Esophagus squamous epithelium (tissue), 5 donors: ENCODE results near the gene TGFB1I1. TPM values are rescaled to one million over a fixed set of nuclear protein-coding genes. Genes with fewer than 3 reads are reported as not detected.

Experiments
- DNase-seq: peaks from one replicate; lab custom pipeline; 2025; lab: John Stamatoyannopoulos, UW
- H3K27ac ChIP-seq, 4 donors: fragments of 200-600 bp; sonication (generic); one replicate each; pipeline ENCODE4 v1.5.1; 2016 to 2019; ENCODE audit warnings: mild to moderate bottlenecking in 1 of 4
- H3K27me3 ChIP-seq, 4 donors: fragments of 200-600 bp; sonication (generic); 1 replicate in 3 of 4; 2 replicates in 1 of 4; pipeline versions ENCODE4 v1.5.1 to v1.6.0; 2017 to 2021; ENCODE audit warnings: antibody characterized with exemption in 1 of 4
- H3K36me3 ChIP-seq, 3 donors: fragments of 200-600 bp; sonication (generic); one replicate each; pipeline ENCODE4 v1.5.1; 2016 to 2019
- H3K4me1 ChIP-seq, 3 donors: fragments of 200-600 bp; sonication (generic); one replicate each; pipeline ENCODE4 v1.5.1; 2017 to 2019
- H3K4me3 ChIP-seq, 4 donors: fragments of 200-600 bp; sonication (generic); 1 replicate in 3 of 4; 2 replicates in 1 of 4; pipeline ENCODE4 v1.5.1; 2016 to 2019; ENCODE audit warnings: mild to moderate bottlenecking in 2 of 4, moderate library complexity in 1 of 4
- H3K9me3 ChIP-seq, 3 donors: fragments of 200-600 bp; sonication (generic); one replicate each; pipeline ENCODE4 v1.5.1; 2016 to 2019
- POLR2A ChIP-seq, 4 donors: fragments of 450-650 bp; IDR thresholded peaks; one replicate each; pipeline ENCODE4 v1.6.1; 2017; ENCODE audit warnings: antibody characterized with exemption in 4 of 4, mild to moderate bottlenecking in 4 of 4, moderate library complexity in 3 of 4
- whole genome bisulfite sequencing, 2 donors: methylation state at CpG; one replicate each; pipeline ENCODE4 v1.1.5; 2018; 5-methylcytosine and 5-hydroxymethylcytosine counted together
- intact Hi-C: fragments of 100-400 bp; cut with DNase I; formaldehyde crosslinking; loops from one replicate; pipeline ENCODE4 v1.15.0; 2022
- total RNA-seq, 4 donors: library from RNA; depleted of rRNA; stranded (reverse); fragments of >200 nt; gene quantifications; one replicate each; pipeline ENCODE4 v1.1.0, GENCODE V29; 2016
- TF ChIP-seq, protein P1 (sequence below), 6 experiments: fragments of 450-650 bp in 4 of 6; fragments of 200-600 bp in 2 of 6; sonication (generic) in 2 of 6; IDR thresholded peaks; one replicate each; pipeline ENCODE4 v1.5.1; 2016 to 2019; ENCODE audit warnings: antibody characterized with exemption in 6 of 6, mild to moderate bottlenecking in 4 of 6, moderate library complexity in 4 of 6
- donor health status: DM: yes; HTN: yes; CAD: no.

TGFB1I1 gene
- total RNA-seq, 4 donors from 2014 or later, result 7.5 to 70.6 (median 11.1) TPM

- Histone ChIP-seq H3K27ac (peak overlapping the region; percentile 98 to 99 (median 99)), H3K36me3 (peaks cover 4 to 25% (median 15%) of the 10 kb centered on the region in 3 donors), H3K4me1 (peaks cover 37 to 67% (median 50%) of the 10 kb centered on the region in 3 donors), H3K9me3 (no peaks in the 10 kb centered on the region), H3K27me3 (no peaks in the 10 kb centered on the region), H3K4me3 (peak overlapping the region; percentile 74 to 91 (median 78))
- intact Hi-C loops, result no loop called here
- 0% methylated on average over 4 of the region's 42 CpGs; no CpG with 5 or more reads in 1 of the 2 donors for WGBS, 2 donors
- TF ChIP-seq, protein P1, sequence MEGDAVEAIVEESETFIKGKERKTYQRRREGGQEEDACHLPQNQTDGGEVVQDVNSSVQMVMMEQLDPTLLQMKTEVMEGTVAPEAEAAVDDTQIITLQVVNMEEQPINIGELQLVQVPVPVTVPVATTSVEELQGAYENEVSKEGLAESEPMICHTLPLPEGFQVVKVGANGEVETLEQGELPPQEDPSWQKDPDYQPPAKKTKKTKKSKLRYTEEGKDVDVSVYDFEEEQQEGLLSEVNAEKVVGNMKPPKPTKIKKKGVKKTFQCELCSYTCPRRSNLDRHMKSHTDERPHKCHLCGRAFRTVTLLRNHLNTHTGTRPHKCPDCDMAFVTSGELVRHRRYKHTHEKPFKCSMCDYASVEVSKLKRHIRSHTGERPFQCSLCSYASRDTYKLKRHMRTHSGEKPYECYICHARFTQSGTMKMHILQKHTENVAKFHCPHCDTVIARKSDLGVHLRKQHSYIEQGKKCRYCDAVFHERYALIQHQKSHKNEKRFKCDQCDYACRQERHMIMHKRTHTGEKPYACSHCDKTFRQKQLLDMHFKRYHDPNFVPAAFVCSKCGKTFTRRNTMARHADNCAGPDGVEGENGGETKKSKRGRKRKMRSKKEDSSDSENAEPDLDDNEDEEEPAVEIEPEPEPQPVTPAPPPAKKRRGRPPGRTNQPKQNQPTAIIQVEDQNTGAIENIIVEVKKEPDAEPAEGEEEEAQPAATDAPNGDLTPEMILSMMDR (IDR thresholded peaks at IDR 0.05), result peak in 2 of 6 experiments; percentile 12 to 36
- peak in 1 of 4 donors; percentile 36 for TF ChIP-seq POLR2A (IDR thresholded peaks at IDR 0.05)
- no peak for DNase-seq
Observed at GRCh38 chr16:31458073-31458843, 13.7 kb upstream of the TGFB1I1 start.

GRCh38 chr16:31458844-31459686 lies 12.9 kb upstream of the TGFB1I1 start, which contains the start of gene ARMC5:
Gene ARMC5, plus strand, starts transcription at chr16:31459501. Its CDS starts 24 bp downstream, at chr16:31459525.
- Histone ChIP-seq H3K4me3 (peak within 1 kb of the TSS; percentile 74 to 91 (median 78)), H3K4me1 (peaks cover 30 to 59% (median 42%) of the 10 kb centered on the region in 3 donors), H3K36me3 (peaks cover 4 to 33% (median 15%) of the 10 kb centered on the region in 3 donors), H3K9me3 (no peaks in the 10 kb centered on the region), H3K27ac (peak within 1 kb of the TSS; percentile 98 to 99 (median 99)), H3K27me3 (no peaks in the 10 kb centered on the region)
- TF ChIP-seq POLR2A (IDR thresholded peaks at IDR 0.05), result peak in 3 of 4 donors; percentile 34 to 84 (median 49)
- TF ChIP-seq, protein P1 (IDR thresholded peaks at IDR 0.05), result peak; percentile 32 to 66 (median 56)
- DNase-seq, result peak; percentile 81
- intact Hi-C loops, result no loop called here
- WGBS, 2 donors, result no CpG with 5 or more reads among the region's 91 CpGs

- no peak for TF ChIP-seq POLR2A (IDR thresholded peaks at IDR 0.05)
- TF ChIP-seq, protein P1 (IDR thresholded peaks at IDR 0.05), result peak in 1 of 6 experiments; percentile 41
- Histone ChIP-seq H3K27me3 (no peaks in the 10 kb centered on the region), H3K36me3 (peaks cover 13 to 42% (median 22%) of the 10 kb centered on the region in 3 donors), H3K4me3 (peak overlapping the region; percentile 74 to 91 (median 78)), H3K4me1 (peaks cover 30 to 50% (median 36%) of the 10 kb centered on the region in 3 donors), H3K27ac (peak overlapping the region; percentile 98 to 99 (median 99)), H3K9me3 (no peaks in the 10 kb centered on the region)
- intact Hi-C loops, result no loop called here
- WGBS, 2 donors, result 4 to 7% methylated on average over 15 to 24 of the region's 61 CpGs
- peak; percentile 95 for DNase-seq
Observed at GRCh38 chr16:31459687-31460581, 12.0 kb upstream of the TGFB1I1 start.

GRCh38 chr16:31460582-31461002 lies 11.4 kb upstream of the TGFB1I1 start:
- Histone ChIP-seq H3K36me3 (peaks cover 14 to 48% (median 28%) of the 10 kb centered on the region in 3 donors), H3K27me3 (no peaks in the 10 kb centered on the region), H3K4me1 (peaks cover 30 to 44% (median 32%) of the 10 kb centered on the region in 3 donors), H3K27ac (peak overlapping the region; percentile 81 to 99 (median 99)), H3K9me3 (no peaks in the 10 kb centered on the region), H3K4me3 (peak overlapping the region; percentile 74 to 91 (median 78))
- WGBS, 2 donors, result 40 to 49% methylated on average over 8 of the region's 8 CpGs
- TF ChIP-seq POLR2A (IDR thresholded peaks at IDR 0.05), result no peak
- TF ChIP-seq, protein P1 (IDR thresholded peaks at IDR 0.05), result peak; percentile 32 to 67 (median 57)
- intact Hi-C loops, result no loop called here
- no peak for DNase-seq
